Hippocampal formation (tissue), 2 donors: ENCODE measurements around the gene SUGCT.

ENCODE experiments used
- DNase-seq, 2 donors: peaks; one replicate each; lab custom pipeline; 2025; lab: John Stamatoyannopoulos, UW

SUGCT gene

DNA sequence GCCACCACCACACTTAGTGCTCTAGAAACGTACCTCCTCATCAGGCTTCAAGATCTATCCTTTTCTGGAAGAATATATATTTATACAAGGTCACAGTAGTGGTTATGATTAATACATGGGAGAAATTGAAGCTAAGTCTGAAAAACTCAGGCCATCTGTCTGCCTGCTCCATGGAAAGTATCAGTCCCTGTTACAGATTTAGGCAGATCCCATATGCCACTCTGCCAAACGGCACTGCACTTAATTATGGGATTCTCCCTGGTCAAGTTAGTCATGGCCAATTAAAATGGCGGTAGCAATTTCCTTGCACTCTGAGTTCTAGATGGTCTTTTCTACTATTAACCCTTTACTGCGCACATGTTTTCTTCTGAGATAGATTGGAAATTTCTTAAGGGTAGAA is 740.0 kb downstream of the SUGCT start:
- DNase-seq: no peak

DNA sequence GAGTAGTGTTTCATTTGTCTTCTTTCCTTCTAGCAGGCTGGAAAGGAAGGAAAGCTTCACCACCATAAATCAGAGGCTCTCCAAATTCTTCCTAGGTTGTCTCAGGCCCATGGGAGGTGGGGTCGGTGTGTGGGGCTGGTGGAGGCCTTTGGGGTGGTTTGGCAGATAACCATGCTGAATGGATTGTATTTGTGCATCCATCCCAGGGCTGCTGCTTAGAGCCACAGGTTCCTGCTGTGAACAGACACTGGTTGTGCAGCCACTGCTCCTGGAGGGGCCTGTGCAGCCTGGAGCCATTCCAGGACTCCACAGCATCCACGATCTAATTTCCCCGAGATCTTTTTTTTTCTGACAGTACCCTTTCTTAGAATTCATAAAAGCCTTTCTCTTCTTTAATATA is 741.8 kb downstream of the SUGCT start:
- no peak for DNase-seq

DNA sequence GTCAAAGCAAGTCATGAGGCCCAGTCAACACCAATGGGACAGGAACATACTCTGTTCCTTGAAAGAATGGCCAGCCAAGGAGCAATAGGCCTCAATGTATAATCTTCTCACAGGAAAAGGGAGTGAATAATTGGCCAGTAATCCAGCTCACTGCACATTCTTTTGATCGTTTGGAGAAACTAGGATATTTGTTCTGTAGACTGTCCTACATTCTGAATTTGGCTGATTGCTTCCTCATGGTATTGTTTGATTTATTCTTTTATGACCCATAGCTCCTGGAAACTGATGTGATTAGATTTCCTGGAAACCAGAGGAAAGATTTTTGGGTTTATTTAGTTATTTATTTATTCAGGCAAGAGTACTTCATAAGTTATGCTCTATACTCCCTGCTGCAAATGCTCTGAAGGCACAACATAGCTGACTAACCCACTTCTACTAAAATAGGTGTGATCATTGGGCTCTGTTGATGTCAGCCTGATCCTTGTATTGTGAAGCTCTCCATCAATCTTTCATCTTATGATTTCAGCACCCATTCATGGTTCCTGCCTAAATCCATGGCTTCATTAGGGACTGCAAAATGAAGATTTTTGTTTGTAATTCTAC is 745.2 kb downstream of the SUGCT start:
- DNase-seq: no peak

GRCh38 chr7:40880581-40880980 is 745.8 kb downstream of the SUGCT start:
- no peak for DNase-seq

DNA sequence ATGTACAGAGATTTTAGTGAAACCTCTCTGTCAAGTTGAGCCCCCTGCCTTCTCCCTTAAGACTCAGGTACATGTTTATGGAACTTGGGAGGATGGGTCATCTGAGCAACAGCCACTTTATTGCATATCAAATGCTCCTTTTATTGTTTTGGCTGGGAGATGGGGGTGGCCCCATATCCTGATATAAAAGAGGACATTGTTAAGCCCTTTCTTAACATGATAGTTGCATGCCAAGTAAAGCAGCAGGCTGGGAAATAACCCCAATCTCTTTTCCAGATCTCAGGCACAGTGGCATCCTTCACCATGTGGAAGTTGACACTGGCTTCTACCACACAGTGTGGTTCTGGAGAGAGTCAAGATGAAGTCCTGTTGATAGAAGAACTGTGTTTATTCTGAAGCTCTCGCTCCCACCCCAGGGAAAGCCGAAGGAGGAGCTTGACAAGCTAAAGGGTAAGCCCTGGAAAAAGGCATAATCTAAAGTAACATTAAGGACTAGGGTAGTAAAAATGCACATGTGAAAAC is 746.7 kb downstream of the SUGCT start:
- DNase-seq: no peak

DNA sequence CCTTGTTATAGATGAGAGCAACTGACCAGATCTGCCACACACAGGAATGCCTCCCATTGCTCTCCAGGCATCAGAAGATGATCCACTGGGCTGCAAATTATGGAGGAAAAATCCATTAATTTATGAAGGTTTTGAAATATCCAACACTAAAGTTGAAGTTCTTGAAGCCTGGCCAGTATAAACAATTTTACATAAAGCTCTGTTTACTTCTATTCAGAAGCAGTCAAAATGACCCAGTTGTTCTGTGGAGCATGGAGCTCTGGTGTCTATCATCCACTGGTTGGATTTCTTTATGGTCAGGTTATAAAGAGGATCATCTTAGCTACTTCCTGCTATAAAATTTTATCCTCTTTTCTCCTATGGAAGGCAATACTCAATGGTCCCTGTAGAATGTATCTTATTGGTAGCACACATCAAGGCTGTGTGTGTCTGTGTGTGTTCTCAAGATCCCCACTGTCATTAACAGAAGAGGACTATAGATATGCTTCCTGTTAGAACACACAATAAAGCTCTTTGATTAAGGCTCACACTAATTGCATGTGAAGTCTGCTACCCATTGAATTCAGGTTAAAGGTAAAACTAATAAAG is 747.4 kb downstream of the SUGCT start:
- DNase-seq: no peak

DNA sequence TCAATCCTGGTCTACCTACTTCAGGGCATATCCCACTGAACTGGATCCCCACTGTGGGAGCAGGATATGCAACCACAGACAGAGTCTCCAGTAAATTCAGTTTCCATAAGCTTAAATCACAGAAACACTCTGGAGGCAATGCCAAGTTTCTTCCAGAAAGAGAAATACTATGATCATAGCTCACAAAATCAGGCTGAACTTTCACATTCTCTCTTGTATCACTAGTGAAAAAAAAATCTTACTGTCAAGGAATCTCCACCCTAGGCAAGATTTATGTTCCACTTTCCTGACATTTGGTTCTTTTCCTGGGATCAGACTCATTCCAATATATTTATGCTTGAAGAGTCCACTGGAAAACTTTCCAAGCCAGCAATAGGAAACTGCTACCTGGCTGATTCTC is 749.0 kb downstream of the SUGCT start:
- DNase-seq: no peak

GRCh38 chr7:40884241-40884640 is 749.4 kb downstream of the SUGCT start:
- no peak for DNase-seq

- no peak for DNase-seq
Measured at GRCh38 chr7:40885503-40885902, 750.7 kb downstream of the SUGCT start.

GRCh38 chr7:40887099-40887498 is 752.3 kb downstream of the SUGCT start:
- no peak for DNase-seq

DNA sequence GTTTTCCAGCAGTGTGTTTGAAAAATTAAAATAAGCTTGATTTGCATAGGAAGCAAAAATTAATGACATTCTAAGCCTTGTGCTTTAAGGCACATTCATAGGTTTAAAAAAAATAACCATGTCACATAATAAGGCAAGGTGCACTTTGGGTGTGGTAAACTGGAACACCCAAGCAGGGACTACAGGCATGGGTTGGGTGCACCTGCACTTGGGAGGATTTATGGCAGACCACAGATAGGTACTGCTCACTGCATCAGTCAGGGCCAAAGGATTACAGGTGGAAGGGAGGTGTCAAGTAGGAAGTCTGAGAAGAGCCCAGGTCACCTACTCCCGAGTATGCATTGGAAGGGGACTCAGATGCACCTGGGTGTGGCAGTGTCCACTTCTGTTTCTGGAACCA is 753.7 kb downstream of the SUGCT start:
- no peak for DNase-seq

GRCh38 chr7:40889099-40889498 is 754.3 kb downstream of the SUGCT start:
- DNase-seq: no peak

GRCh38 chr7:40889539-40889938 is 754.7 kb downstream of the SUGCT start:
- DNase-seq: no peak

DNA sequence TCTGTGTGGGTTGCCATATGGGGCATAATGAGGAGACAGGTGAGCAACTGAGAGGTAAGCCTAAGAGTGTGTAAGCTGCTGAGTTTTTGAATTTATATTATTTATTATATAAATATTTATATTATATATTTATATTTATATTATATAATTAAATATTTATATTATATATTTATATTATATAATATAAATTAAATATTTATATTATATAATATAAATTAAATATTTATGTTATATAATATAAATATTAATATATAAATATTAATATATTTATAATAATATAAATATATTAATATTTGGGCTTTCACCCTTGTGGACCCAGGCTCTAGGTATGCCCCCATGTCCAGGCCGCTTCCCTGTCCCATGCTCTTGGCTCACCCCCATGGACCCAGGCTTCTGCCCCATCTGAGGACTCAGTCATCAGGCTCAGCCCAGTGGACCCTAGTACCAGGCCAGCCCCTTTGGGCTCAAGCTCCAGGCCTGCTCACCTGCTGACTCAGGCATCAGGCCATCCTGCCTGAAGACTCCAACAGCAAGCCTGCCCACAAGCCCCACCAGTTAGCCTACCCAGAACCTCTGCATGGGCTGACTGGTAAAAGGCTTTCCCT is 755.4 kb downstream of the SUGCT start:
- DNase-seq: no peak

GRCh38 chr7:40891232-40891631 is 756.4 kb downstream of the SUGCT start:
- DNase-seq: no peak

- DNase-seq: no peak
Measured at GRCh38 chr7:40899151-40899550, 764.3 kb downstream of the SUGCT start.

DNA sequence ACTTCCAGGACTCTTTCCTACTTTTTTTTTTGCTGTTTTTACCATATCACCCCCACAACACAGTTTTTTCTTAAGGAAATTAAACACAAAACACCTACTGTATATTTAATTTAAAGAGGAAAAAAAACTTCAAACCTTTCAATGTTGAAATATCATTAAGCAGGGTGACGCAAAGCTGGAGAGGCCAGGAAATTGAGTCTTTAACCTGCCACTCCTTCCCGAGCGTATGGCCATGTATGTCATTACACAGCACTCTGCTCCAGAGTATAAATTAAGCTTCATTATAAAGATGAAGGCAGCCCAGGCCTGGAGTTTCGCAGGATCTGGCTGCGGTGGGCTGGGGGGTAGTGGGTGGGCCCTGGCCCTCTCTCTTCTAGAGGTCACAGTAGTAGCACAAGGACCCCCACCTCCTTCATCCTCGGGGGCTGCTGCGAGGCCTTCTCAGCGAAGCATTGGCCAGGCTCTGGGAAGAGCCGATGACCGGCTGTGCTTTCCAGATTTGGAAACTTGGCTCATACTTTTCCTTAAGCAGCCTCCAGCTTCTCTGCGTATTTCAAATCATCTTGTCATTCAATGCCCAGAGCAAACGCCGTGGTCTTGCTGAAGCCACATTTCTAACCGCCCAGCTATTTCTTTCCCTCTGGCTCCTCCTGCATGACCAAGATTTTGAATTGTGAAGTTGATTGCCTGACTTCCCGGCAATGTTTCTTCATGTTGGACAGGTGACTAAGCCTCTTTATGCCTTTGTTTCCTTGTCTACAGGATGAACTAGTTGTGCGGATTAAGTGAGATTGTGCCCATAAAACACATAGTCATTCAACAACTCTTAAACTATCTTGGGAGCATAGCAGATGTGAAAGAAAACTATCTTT is 765.1 kb downstream of the SUGCT start:
- no peak for DNase-seq

- DNase-seq: no peak
Measured at GRCh38 chr7:40903872-40904271, 769.1 kb downstream of the SUGCT start.

- DNase-seq: no peak
Measured at GRCh38 chr7:40907286-40907685, 772.5 kb downstream of the SUGCT start.

DNA sequence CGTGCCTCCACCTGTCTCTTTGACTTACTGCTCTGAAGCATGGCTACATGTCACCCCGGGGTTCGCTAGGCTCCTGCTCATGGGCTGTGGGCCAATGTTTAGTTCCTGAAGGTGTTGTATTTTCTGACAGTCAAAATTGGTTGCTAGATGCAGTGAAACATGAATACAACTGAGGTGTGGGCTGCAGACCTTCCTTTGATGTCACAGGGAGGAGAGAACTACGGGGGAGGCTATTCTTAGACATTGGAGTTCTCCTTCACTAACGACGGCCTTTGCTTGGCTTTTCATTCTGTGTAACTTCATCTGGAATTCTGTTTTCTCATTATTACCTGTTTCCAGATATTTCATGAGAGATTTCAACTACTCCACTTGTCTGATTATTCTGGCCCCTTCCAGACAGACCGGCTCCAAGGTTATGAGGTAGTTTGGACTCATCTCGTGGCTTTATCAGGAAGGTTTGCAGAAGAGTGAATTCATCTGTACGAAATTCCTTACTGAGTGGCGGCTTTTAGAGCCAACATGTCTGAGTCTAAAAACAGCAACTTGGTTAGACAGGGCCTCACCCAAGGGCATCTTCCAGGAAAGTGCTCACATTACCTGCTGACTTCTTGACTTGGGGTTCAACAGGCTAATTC is 774.7 kb downstream of the SUGCT start:
- DNase-seq: no peak
